Calu3 (cell line): ENCODE measurements around the gene NCS1. TPM values are rescaled to one million over a fixed set of nuclear protein-coding genes. Genes with fewer than 3 reads are reported as not detected.
A peak's percentile ranks its signal among the peaks of the same experiment; 100 is the strongest.

Experiments
- BruUV-seq: library from RNA; stranded (reverse); fragments of 400-500 nt; replicated peaks from 2 replicates; lab custom pipeline; 2021; lab: Mats Ljungman, UMichigan
- CTCF ChIA-PET: fragments of 300-600 bp; sonication (Branson Sonifier 250); formaldehyde crosslinking; loops from one replicate; lab custom pipeline; 2022; ENCODE audit warnings: antibody characterized with exemption; lab: Charles Lee
- DNase-seq: peaks from one replicate; pipeline ENCODE4 v3.0.0; 2022
- H3K27ac Mint-ChIP-seq: one replicate; pipeline ENCODE4 v1.8.0; 2022; ENCODE audit warnings: mixed read lengths; ENCODE audit not compliant: unreplicated experiment
- H3K27me3 Mint-ChIP-seq: one replicate; pipeline ENCODE4 v1.8.0; 2022; ENCODE audit warnings: mixed read lengths; ENCODE audit not compliant: unreplicated experiment
- H3K36me3 Mint-ChIP-seq: one replicate; pipeline ENCODE4 v1.8.0; 2022; ENCODE audit warnings: mild to moderate bottlenecking, moderate library complexity, mixed read lengths; ENCODE audit not compliant: insufficient read depth, unreplicated experiment
- H3K4me1 Mint-ChIP-seq: one replicate; pipeline ENCODE4 v1.8.0; 2022; ENCODE audit warnings: mild to moderate bottlenecking, low read depth, mixed read lengths; ENCODE audit not compliant: unreplicated experiment
- H3K4me3 Mint-ChIP-seq: one replicate; pipeline ENCODE4 v1.8.0; 2022; ENCODE audit warnings: mild to moderate bottlenecking, low read depth, moderate library complexity, mixed read lengths; ENCODE audit not compliant: unreplicated experiment
- H3K9me3 Mint-ChIP-seq: one replicate; pipeline ENCODE4 v1.8.0; 2022; ENCODE audit warnings: low read depth, mixed read lengths; ENCODE audit not compliant: unreplicated experiment
- CTCF ChIP-seq: fragments of 200-600 bp; IDR thresholded peaks from one replicate; pipeline ENCODE4 v1.8.0; 2022; ENCODE audit warnings: antibody characterized with exemption; ENCODE audit not compliant: unreplicated experiment
- intact Hi-C: fragments of 100-400 bp; cut with micrococcal nuclease; formaldehyde crosslinking; loops from one replicate; pipeline ENCODE4 v1.10.0; 2022; ENCODE audit not compliant: unreplicated experiment
- total RNA-seq: library from RNA; stranded (reverse); gene quantifications from 2 replicates; pipeline ENCODE4 v1.2.3, GENCODE V29; 2022

The NCS1 gene
- total RNA-seq, 1 experiment from 2014 or later = 16.1 TPM

GRCh38 chr9:130150779-130151382 is 21.3 kb upstream of the NCS1 start:
- no peaks in the 10 kb centered on the region for H3K4me1 Mint-ChIP-seq
- H3K36me3 Mint-ChIP-seq = no peaks in the 10 kb centered on the region
- no peak for DNase-seq
- intact Hi-C loops = no loop called here
- H3K27me3 Mint-ChIP-seq = peaks cover 11% of the 10 kb centered on the region
- H3K27ac Mint-ChIP-seq = no peak overlapping the region
- no peaks in the 10 kb centered on the region for H3K9me3 Mint-ChIP-seq
- no TSS peak for BruUV-seq
- CTCF ChIA-PET = no interaction called here
- no peak overlapping the region for H3K4me3 Mint-ChIP-seq
- TF ChIP-seq CTCF = no peak

GRCh38 chr9:130154816-130155215 is 17.4 kb upstream of the NCS1 start:
- Mint-ChIP-seq H3K27ac (no peak overlapping the region), H3K27me3 (no peaks in the 10 kb centered on the region), H3K4me1 (no peaks in the 10 kb centered on the region), H3K36me3 (no peaks in the 10 kb centered on the region), H3K4me3 (no peak overlapping the region), H3K9me3 (no peaks in the 10 kb centered on the region)
- no peak for TF ChIP-seq CTCF
- CTCF ChIA-PET = no interaction called here
- no TSS peak for BruUV-seq
- no peak for DNase-seq
- intact Hi-C loops = no loop called here

- TF ChIP-seq CTCF = no peak
- Mint-ChIP-seq H3K9me3 (no peaks in the 10 kb centered on the region), H3K36me3 (no peaks in the 10 kb centered on the region), H3K4me1 (no peaks in the 10 kb centered on the region), H3K4me3 (no peak overlapping the region), H3K27ac (no peak overlapping the region), H3K27me3 (no peaks in the 10 kb centered on the region)
- no peak for DNase-seq
- intact Hi-C loops = no loop called here
- CTCF ChIA-PET = interaction anchor here (0.7 kb wide), 1 partner anchor 172 kb away, joined by 3 read pairs; no protein-coding TSS in a partner anchor
- BruUV-seq = no TSS peak
Observed at GRCh38 chr9:130155647-130156046, 16.6 kb upstream of the NCS1 start.

- no peak overlapping the region for H3K27ac Mint-ChIP-seq
- H3K4me3 Mint-ChIP-seq = no peak overlapping the region
- DNase-seq = peak; percentile 41
- no peaks in the 10 kb centered on the region for H3K9me3 Mint-ChIP-seq
- H3K27me3 Mint-ChIP-seq = no peaks in the 10 kb centered on the region
- intact Hi-C loops = no loop called here
- H3K4me1 Mint-ChIP-seq = no peaks in the 10 kb centered on the region
- no TSS peak for BruUV-seq
- CTCF ChIA-PET = interaction anchor here (0.6 to 0.7 kb wide), 2 partner anchors 79 to 445 kb away, joined by 5 to 6 read pairs; no protein-coding TSS in a partner anchor
- no peaks in the 10 kb centered on the region for H3K36me3 Mint-ChIP-seq
- TF ChIP-seq CTCF = no peak
Observed at GRCh38 chr9:130156672-130157071, 15.5 kb upstream of the NCS1 start.
